ENCODE measurements around the gene THUMPD3. TPM values are rescaled to one million over a fixed set of nuclear protein-coding genes. Genes with fewer than 3 reads are reported as not detected.

THUMPD3 gene
- total RNA-seq (2021) = 57.0 and 58.4 TPM in 2 replicates
- long read RNA-seq, transcript THUMPD3-206 (10 exons, 2,877 nt) = major isoform, 66 of 193 reads
- long read RNA-seq, transcript THUMPD3-201 (10 exons, 3,961 nt) = minor isoform, 47 of 193 reads
- long read RNA-seq, partial matches to known transcripts = 15 of 193 reads
- long read RNA-seq, other reads (novel, unspliced or antisense) = 62 of 193 reads

- DNase-seq = peak; percentile 94
- H3K27ac ChIP-seq (ENCODE audit: insufficient read length, low read depth, low read length) = peak within 1 kb of the TSS; percentile 91
- no peaks in the 10 kb centered on the region for H3K27me3 ChIP-seq (ENCODE audit: insufficient read depth, low read length)
- no peak within 1 kb of the TSS for H4K91ac ChIP-seq (ENCODE audit: insufficient read length, low read depth, low read length)
- Mint-ChIP-seq H3K4me3 (peak within 1 kb of the TSS; percentile 93 to 94), H3K9me3 (no peaks in the 10 kb centered on the region; a peak in 1 of 5 replicates), H3K4me1 (peaks cover 3 to 6% of the 10 kb centered on the region in 2 experiments; a peak in 2 of 4 replicates), H3K36me3 (ENCODE audit: insufficient read depth in 1 of 3, low read depth in 3 of 3) (peaks cover 11 to 40% (median 34%) of the 10 kb centered on the region in 3 experiments), H3K27ac (peak within 1 kb of the TSS; percentile 99 to 100 (median 99)), H3K27me3 (ENCODE audit: low read depth) (peaks cover 8% of the 10 kb centered on the region)
- no peak within 1 kb of the TSS for H3K56ac ChIP-seq (ENCODE audit: insufficient read length, low read depth, low read length)
- WGBS (ENCODE audit: extremely low coverage, insufficient read length, low lambda C conversion rate) = no CpG with 5 or more reads among the region's 46 CpGs
- no peak within 1 kb of the TSS for H2BK12ac ChIP-seq (ENCODE audit: insufficient read length, low read depth, low read length)
- peak within 1 kb of the TSS; percentile 99 for H3K18ac ChIP-seq (ENCODE audit: insufficient read length, low read depth, low read length)
- no peak within 1 kb of the TSS for H2AK5ac ChIP-seq (ENCODE audit: insufficient read length, low read length)
- no peak within 1 kb of the TSS; the same call in 1 of the 2 replicates for H3K4ac ChIP-seq (ENCODE audit: low read depth, low read length)
- peak within 1 kb of the TSS; percentile 54 for H3K4me2 ChIP-seq (ENCODE audit: insufficient read depth, insufficient read length, low read length)
- H4K5ac ChIP-seq (ENCODE audit: insufficient read length, low read depth, low read length) = peak within 1 kb of the TSS; percentile 85
- H3K79me2 ChIP-seq (ENCODE audit: insufficient read depth, low read length) = no peaks in the 10 kb centered on the region
- H3K23ac ChIP-seq (ENCODE audit: insufficient read length, low read depth, low read length) = no peak within 1 kb of the TSS
- no peak within 1 kb of the TSS for H2BK5ac ChIP-seq (ENCODE audit: insufficient read length, low read length)
- peak within 1 kb of the TSS; percentile 41 for H4K8ac ChIP-seq (replicated peaks; ENCODE audit: insufficient read length, low read depth, low read length)
- H3T11ph ChIP-seq (ENCODE audit: low read length) = no peak within 1 kb of the TSS
- H3K23me2 ChIP-seq (ENCODE audit: insufficient read length, low read depth, low read length, poor library complexity, severe bottlenecking) = peaks cover 3% of the 10 kb centered on the region
- H2BK120ac ChIP-seq (ENCODE audit: low read depth, low read length, poor library complexity, severe bottlenecking) = no peak within 1 kb of the TSS
- H4K20me1 ChIP-seq (ENCODE audit: control insufficient read depth, insufficient read depth, insufficient read length) = no peaks in the 10 kb centered on the region
- no peaks in the 10 kb centered on the region for H3K4me1 ChIP-seq (ENCODE audit: insufficient read depth, low read length)
- H3K9me3 ChIP-seq (ENCODE audit: control insufficient read depth, low read depth, low read length) = no peaks in the 10 kb centered on the region
- H3K14ac ChIP-seq (ENCODE audit: insufficient read depth, low read length) = peak within 1 kb of the TSS; percentile 97
- peak within 1 kb of the TSS; percentile 71 for H2AFZ ChIP-seq (ENCODE audit: low read length)
- TF ChIP-seq CTCF (conservative IDR thresholded peaks at IDR 0.05) = no peak
- no peaks in the 10 kb centered on the region for H3K79me1 ChIP-seq (ENCODE audit: insufficient read depth, low read depth, low read length, poor library complexity, severe bottlenecking)
- H2BK20ac ChIP-seq (ENCODE audit: low read depth, low read length, poor library complexity, severe bottlenecking) = no peak within 1 kb of the TSS
- no peak within 1 kb of the TSS for H2BK15ac ChIP-seq (ENCODE audit: low read depth, low read length)
- H3K9ac ChIP-seq (ENCODE audit: extremely low read depth, insufficient read length, low read length) = peak within 1 kb of the TSS; percentile 86
These were observed at the start of gene THUMPD3 for GRCh38 chr3:9362731-9363530. Gene THUMPD3, plus strand, starts transcription at chr3:9363054. Its CDS starts 2,015 bp downstream, at chr3:9365069.
